T-helper 1 cell treated with Interleukin-12 subunit alpha and Interleukin-12 subunit beta and Interleukin-4 antibody, amounts not matched to agents 30 ng/mL and 1 ng/mL, for 36 hours (primary cell): Measurements from ENCODE around the gene MAEA. TPM values are rescaled to one million over a fixed set of nuclear protein-coding genes. Genes with fewer than 3 reads are reported as not detected.

Experiments
- intact Hi-C: fragments of 100-400 bp; cut with micrococcal nuclease; formaldehyde crosslinking; loops from one replicate; pipeline ENCODE4 v1.15.1; 2024
- total RNA-seq: library from RNA; stranded (reverse); gene quantifications from 2 replicates; pipeline ENCODE4 v1.2.3, GENCODE V29; 2022

The MAEA gene
- total RNA-seq, 1 donor from 2014 or later: 73.4 TPM

GRCh38 chr4:1375051-1375721, 85.5 kb downstream of the MAEA start:
- intact Hi-C loops: no loop called here

- intact Hi-C loops: no loop called here
Measured at GRCh38 chr4:1375761-1376322, 86.2 kb downstream of the MAEA start.

- intact Hi-C loops: no loop called here
Measured at GRCh38 chr4:1376391-1376840, 86.7 kb downstream of the MAEA start.

- intact Hi-C loops: no loop called here
Measured at GRCh38 chr4:1376841-1377605, 87.3 kb downstream of the MAEA start.

GRCh38 chr4:1377606-1378261, 88.0 kb downstream of the MAEA start:
- intact Hi-C loops: no loop called here

- intact Hi-C loops: no loop called here
Measured at GRCh38 chr4:1378559-1379231, 89.0 kb downstream of the MAEA start.

- intact Hi-C loops: no loop called here
Measured at GRCh38 chr4:1379351-1379781, 89.7 kb downstream of the MAEA start.

- intact Hi-C loops: no loop called here
Measured at GRCh38 chr4:1379801-1380331, 90.2 kb downstream of the MAEA start.

GRCh38 chr4:1380368-1381151, 90.9 kb downstream of the MAEA start:
- intact Hi-C loops: no loop called here

GRCh38 chr4:1381181-1381621, 91.5 kb downstream of the MAEA start:
- intact Hi-C loops: no loop called here

- intact Hi-C loops: no loop called here
Measured at GRCh38 chr4:1381944-1382541, 92.4 kb downstream of the MAEA start.

- intact Hi-C loops: no loop called here
Measured at GRCh38 chr4:1382776-1383727, 93.4 kb downstream of the MAEA start.

- intact Hi-C loops: no loop called here
Measured at GRCh38 chr4:1383728-1384591, 94.3 kb downstream of the MAEA start.

- intact Hi-C loops: no loop called here
Measured at GRCh38 chr4:1384675-1385372, 95.1 kb downstream of the MAEA start.

- intact Hi-C loops: no loop called here
Measured at GRCh38 chr4:1385373-1386340, 96.0 kb downstream of the MAEA start.
